AG09319 (cell line): ENCODE results near the gene TMEM132E.

Experiments
- DNase-seq: peaks from one replicate; pipeline ENCODE4 v3.0.0-alpha.2; 2010; ENCODE audit warnings: low read depth; ENCODE audit errors: extremely low read depth
- CTCF ChIP-seq: IDR thresholded peaks from 2 replicates; pipeline ENCODE4 v1.5.1; 2011; ENCODE audit warnings: low read depth, mild to moderate bottlenecking, inconsistent platforms, low read length, moderate library complexity

TMEM132E gene

GRCh38 chr17:34603974-34604373 is 24.6 kb downstream of the TMEM132E start:
- TF ChIP-seq CTCF: no peak

GRCh38 chr17:34606763-34607162 is 27.4 kb downstream of the TMEM132E start:
- TF ChIP-seq CTCF: no peak
- DNase-seq: no peak

More at GRCh38 chr17:34603974-34604373, 24.6 kb downstream of the TMEM132E start:
- DNase-seq: no peak

- no peak for TF ChIP-seq CTCF
- no peak for DNase-seq
Measured at GRCh38 chr17:34607917-34608316, 28.5 kb downstream of the TMEM132E start.

GRCh38 chr17:34609210-34609609 is 29.8 kb downstream of the TMEM132E start:
- no peak for DNase-seq

GRCh38 chr17:34610039-34610438 is 30.7 kb downstream of the TMEM132E start:
- DNase-seq: no peak
- TF ChIP-seq CTCF: no peak

More at GRCh38 chr17:34609210-34609609, 29.8 kb downstream of the TMEM132E start:
- TF ChIP-seq CTCF: no peak

GRCh38 chr17:34610506-34610905 is 31.1 kb downstream of the TMEM132E start:
- DNase-seq: no peak

More at GRCh38 chr17:34610506-34610905, 31.1 kb downstream of the TMEM132E start:
- no peak for TF ChIP-seq CTCF
